WTC11 (cell line): ENCODE results near the gene SHD. TPM values are rescaled to one million over a fixed set of nuclear protein-coding genes. Genes with fewer than 3 reads are reported as not detected.

Experiments used
- ATAC-seq: fragments of 200-7000 bp; cut with Tn5 transposase; 2 replicates; pipeline ENCODE4 v1.10.0; 2021; ENCODE audit warnings: mild to moderate bottlenecking, moderate library complexity
- CTCF ChIA-PET: fragments of 300-600 bp; sonication (Branson Sonifier 250); formaldehyde crosslinking; loops from one replicate; lab custom pipeline; 2021; ENCODE audit warnings: antibody characterized with exemption; lab: Charles Lee
- POLR2A ChIA-PET: fragments of 350-600 bp; sonication (Branson Sonifier 250); formaldehyde crosslinking; loops from one replicate; lab custom pipeline; 2021; ENCODE audit warnings: antibody characterized with exemption; lab: Charles Lee
- DNase-seq: peaks from one replicate; pipeline ENCODE4 v3.0.0; 2021; ENCODE audit warnings: low spot score
- H3K27ac Mint-ChIP-seq: 2 replicates; pipeline ENCODE4 v1.8.0; 2021; ENCODE audit warnings: mixed read lengths
- H3K27me3 Mint-ChIP-seq: 2 replicates; pipeline ENCODE4 v1.8.0; 2021; ENCODE audit warnings: low read depth, mild to moderate bottlenecking, moderate library complexity, mixed read lengths
- H3K36me3 Mint-ChIP-seq: 2 replicates; pipeline ENCODE4 v1.8.0; 2021; ENCODE audit warnings: mixed read lengths
- H3K4me1 Mint-ChIP-seq: 2 replicates; pipeline ENCODE4 v1.8.0; 2022; ENCODE audit warnings: mixed read lengths
- H3K4me3 Mint-ChIP-seq: 2 replicates; pipeline ENCODE4 v1.8.0; 2021; ENCODE audit warnings: mild to moderate bottlenecking, moderate library complexity, mixed read lengths
- H3K9me3 Mint-ChIP-seq: 2 replicates; pipeline ENCODE4 v1.8.0; 2021; ENCODE audit warnings: mixed read lengths
- CBFB ChIP-seq: sonication (generic); formaldehyde crosslinking; IDR thresholded peaks from 2 replicates; pipeline ENCODE4 v1.8.1; 2022; ENCODE audit warnings: mild to moderate bottlenecking, low read depth, missing genetic modification reagents
- E2F5 ChIP-seq: sonication (generic); formaldehyde crosslinking; IDR thresholded peaks from 2 replicates; pipeline ENCODE4 v1.8.1; 2022; ENCODE audit warnings: mild to moderate bottlenecking, moderate library complexity, missing genetic modification reagents
- EMX1 ChIP-seq: fragments of 250-450 bp; sonication (Bioruptor Pico); IDR thresholded peaks from 2 replicates; pipeline ENCODE4 v1.8.0; 2021; ENCODE audit warnings: mild to moderate bottlenecking
- ETV6 ChIP-seq: sonication (generic); formaldehyde crosslinking; IDR thresholded peaks from 2 replicates; pipeline ENCODE4 v1.8.1; 2022; ENCODE audit warnings: mild to moderate bottlenecking, missing genetic modification reagents
- FOXP1 ChIP-seq: sonication (generic); formaldehyde crosslinking; IDR thresholded peaks from 2 replicates; pipeline ENCODE4 v1.8.0; 2022; ENCODE audit warnings: missing genetic modification reagents, mild to moderate bottlenecking, moderate library complexity, borderline replicate concordance
- GTF2I ChIP-seq: fragments of 250-450 bp; sonication (Bioruptor Pico); conservative IDR thresholded peaks from 2 replicates; pipeline ENCODE4 v1.4.0; 2021; ENCODE audit warnings: mild to moderate bottlenecking
- KAT7 ChIP-seq: sonication (generic); formaldehyde crosslinking; IDR thresholded peaks from 2 replicates; pipeline ENCODE4 v1.8.1; 2023; ENCODE audit warnings: missing genetic modification reagents, mild to moderate bottlenecking, borderline replicate concordance
- PRRX2 ChIP-seq: fragments of 250-450 bp; sonication (Bioruptor Pico); IDR thresholded peaks from 2 replicates; pipeline ENCODE4 v1.8.0; 2021; ENCODE audit warnings: mild to moderate bottlenecking
- RELA ChIP-seq: sonication (generic); formaldehyde crosslinking; IDR thresholded peaks from 2 replicates; pipeline ENCODE4 v1.8.1; 2022; ENCODE audit warnings: missing genetic modification reagents, mild to moderate bottlenecking, borderline replicate concordance
- STAT6 ChIP-seq: sonication (generic); formaldehyde crosslinking; conservative IDR thresholded peaks from 2 replicates; pipeline ENCODE4 v1.8.1; 2023; ENCODE audit warnings: mild to moderate bottlenecking, low read depth, missing genetic modification reagents, moderate library complexity
- ZBTB43 ChIP-seq: sonication (generic); formaldehyde crosslinking; IDR thresholded peaks from 2 replicates; pipeline ENCODE4 v1.8.1; 2023; ENCODE audit warnings: mild to moderate bottlenecking, missing genetic modification reagents
- ZNF138 ChIP-seq: sonication (generic); formaldehyde crosslinking; conservative IDR thresholded peaks from 2 replicates; pipeline ENCODE4 v1.8.1; 2022; ENCODE audit warnings: mild to moderate bottlenecking, moderate library complexity, missing genetic modification reagents
- ZNF263 ChIP-seq: sonication (generic); formaldehyde crosslinking; IDR thresholded peaks from 2 replicates; pipeline ENCODE4 v1.8.1; 2022; ENCODE audit warnings: low read depth, mild to moderate bottlenecking, moderate library complexity, missing genetic modification reagents
- total RNA-seq: library from RNA; stranded (reverse); gene quantifications from 3 replicates; pipeline ENCODE4 v1.2.3, GENCODE V29; 2021
- TF ChIP-seq, protein P1 (sequence below): sonication (generic); formaldehyde crosslinking; IDR thresholded peaks from 2 replicates; pipeline ENCODE4 v1.8.0; 2023; ENCODE audit warnings: missing genetic modification reagents
- TF ChIP-seq, protein P2 (sequence below): sonication (generic); formaldehyde crosslinking; IDR thresholded peaks from 2 replicates; pipeline ENCODE4 v1.8.1; 2022; ENCODE audit warnings: low read depth, mild to moderate bottlenecking, moderate library complexity, missing genetic modification reagents, borderline replicate concordance
- TF ChIP-seq, protein P3 (sequence below): sonication (generic); formaldehyde crosslinking; IDR thresholded peaks from 2 replicates; pipeline ENCODE4 v1.8.1; 2022; ENCODE audit warnings: mild to moderate bottlenecking, missing genetic modification reagents, moderate library complexity, borderline replicate concordance
- TF ChIP-seq, protein P4 (sequence below): fragments of 250-450 bp; sonication (Bioruptor Pico); IDR thresholded peaks from 2 replicates; pipeline ENCODE4 v1.9.0; 2021; ENCODE audit warnings: mild to moderate bottlenecking, borderline replicate concordance

The SHD gene
- total RNA-seq, 1 experiment from 2014 or later = 3.4 TPM

DNA sequence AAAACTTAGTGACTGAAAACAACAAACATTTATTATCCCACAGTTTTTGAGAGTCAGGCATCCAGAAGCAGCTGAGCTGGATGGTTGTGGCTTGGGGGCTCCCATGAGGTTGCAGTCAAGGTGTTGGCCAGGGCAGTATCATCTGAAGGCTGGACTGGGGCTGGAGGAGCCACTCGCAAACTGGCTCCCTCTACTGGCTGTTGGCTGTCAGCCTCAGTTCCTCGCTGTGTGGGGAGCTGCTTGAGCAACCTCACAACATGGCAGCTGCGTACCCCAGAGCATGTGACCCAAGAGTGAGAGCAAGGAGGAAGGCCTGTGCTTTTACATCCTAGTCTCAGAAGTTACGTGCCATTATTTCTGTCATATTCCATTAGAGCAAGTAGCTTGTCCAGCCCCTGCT, 22.5 kb upstream of the SHD start:
- Mint-ChIP-seq H3K4me1 (no peaks in the 10 kb centered on the region), H3K36me3 (peaks cover 61% of the 10 kb centered on the region), H3K27ac (no peak overlapping the region), H3K4me3 (no peak overlapping the region), H3K9me3 (peaks cover 13% of the 10 kb centered on the region), H3K27me3 (no peaks in the 10 kb centered on the region)
- no peak for TF ChIP-seq FOXP1 (CRISPR knock-in tag)
- TF ChIP-seq, protein P1, sequence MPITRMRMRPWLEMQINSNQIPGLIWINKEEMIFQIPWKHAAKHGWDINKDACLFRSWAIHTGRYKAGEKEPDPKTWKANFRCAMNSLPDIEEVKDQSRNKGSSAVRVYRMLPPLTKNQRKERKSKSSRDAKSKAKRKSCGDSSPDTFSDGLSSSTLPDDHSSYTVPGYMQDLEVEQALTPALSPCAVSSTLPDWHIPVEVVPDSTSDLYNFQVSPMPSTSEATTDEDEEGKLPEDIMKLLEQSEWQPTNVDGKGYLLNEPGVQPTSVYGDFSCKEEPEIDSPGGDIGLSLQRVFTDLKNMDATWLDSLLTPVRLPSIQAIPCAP (CRISPR knock-in tag) = no peak
- TF ChIP-seq STAT6 = no peak
- ChIA-PET POLR2A (no interaction called here), CTCF (interaction anchor here (0.6 to 5.9 kb wide), 6 partner anchors 10 to 95 kb away, joined by 3 to 46 read pairs (median 4); partner anchors contain the start of genes STAP2 and YJU2)
- no peak for DNase-seq
- peak; percentile 41 for ATAC-seq

GRCh38 chr19:4257025-4257424, 22.0 kb upstream of the SHD start:
- Mint-ChIP-seq H3K27me3 (no peaks in the 10 kb centered on the region), H3K4me1 (no peaks in the 10 kb centered on the region), H3K27ac (no peak overlapping the region), H3K36me3 (peaks cover 57% of the 10 kb centered on the region), H3K9me3 (peaks cover 13% of the 10 kb centered on the region), H3K4me3 (no peak overlapping the region)
- CTCF ChIA-PET = interaction anchor here (0.6 to 5.9 kb wide), 5 partner anchors 10 to 95 kb away, joined by 3 to 46 read pairs (median 4); partner anchors contain the start of genes STAP2 and YJU2
- TF ChIP-seq, protein P2, sequence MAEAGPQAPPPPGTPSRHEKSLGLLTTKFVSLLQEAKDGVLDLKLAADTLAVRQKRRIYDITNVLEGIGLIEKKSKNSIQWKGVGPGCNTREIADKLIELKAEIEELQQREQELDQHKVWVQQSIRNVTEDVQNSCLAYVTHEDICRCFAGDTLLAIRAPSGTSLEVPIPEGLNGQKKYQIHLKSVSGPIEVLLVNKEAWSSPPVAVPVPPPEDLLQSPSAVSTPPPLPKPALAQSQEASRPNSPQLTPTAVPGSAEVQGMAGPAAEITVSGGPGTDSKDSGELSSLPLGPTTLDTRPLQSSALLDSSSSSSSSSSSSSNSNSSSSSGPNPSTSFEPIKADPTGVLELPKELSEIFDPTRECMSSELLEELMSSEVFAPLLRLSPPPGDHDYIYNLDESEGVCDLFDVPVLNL (CRISPR knock-in tag) = no peak
- TF ChIP-seq FOXP1 (CRISPR knock-in tag) = no peak
- no peak for TF ChIP-seq ZBTB43 (CRISPR knock-in tag)
- no peak for TF ChIP-seq ZNF138 (CRISPR knock-in tag)
- TF ChIP-seq, protein P3, sequence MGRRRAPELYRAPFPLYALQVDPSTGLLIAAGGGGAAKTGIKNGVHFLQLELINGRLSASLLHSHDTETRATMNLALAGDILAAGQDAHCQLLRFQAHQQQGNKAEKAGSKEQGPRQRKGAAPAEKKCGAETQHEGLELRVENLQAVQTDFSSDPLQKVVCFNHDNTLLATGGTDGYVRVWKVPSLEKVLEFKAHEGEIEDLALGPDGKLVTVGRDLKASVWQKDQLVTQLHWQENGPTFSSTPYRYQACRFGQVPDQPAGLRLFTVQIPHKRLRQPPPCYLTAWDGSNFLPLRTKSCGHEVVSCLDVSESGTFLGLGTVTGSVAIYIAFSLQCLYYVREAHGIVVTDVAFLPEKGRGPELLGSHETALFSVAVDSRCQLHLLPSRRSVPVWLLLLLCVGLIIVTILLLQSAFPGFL (CRISPR knock-in tag) = no peak
- no peak for TF ChIP-seq E2F5 (CRISPR knock-in tag)
- TF ChIP-seq, protein P4, sequence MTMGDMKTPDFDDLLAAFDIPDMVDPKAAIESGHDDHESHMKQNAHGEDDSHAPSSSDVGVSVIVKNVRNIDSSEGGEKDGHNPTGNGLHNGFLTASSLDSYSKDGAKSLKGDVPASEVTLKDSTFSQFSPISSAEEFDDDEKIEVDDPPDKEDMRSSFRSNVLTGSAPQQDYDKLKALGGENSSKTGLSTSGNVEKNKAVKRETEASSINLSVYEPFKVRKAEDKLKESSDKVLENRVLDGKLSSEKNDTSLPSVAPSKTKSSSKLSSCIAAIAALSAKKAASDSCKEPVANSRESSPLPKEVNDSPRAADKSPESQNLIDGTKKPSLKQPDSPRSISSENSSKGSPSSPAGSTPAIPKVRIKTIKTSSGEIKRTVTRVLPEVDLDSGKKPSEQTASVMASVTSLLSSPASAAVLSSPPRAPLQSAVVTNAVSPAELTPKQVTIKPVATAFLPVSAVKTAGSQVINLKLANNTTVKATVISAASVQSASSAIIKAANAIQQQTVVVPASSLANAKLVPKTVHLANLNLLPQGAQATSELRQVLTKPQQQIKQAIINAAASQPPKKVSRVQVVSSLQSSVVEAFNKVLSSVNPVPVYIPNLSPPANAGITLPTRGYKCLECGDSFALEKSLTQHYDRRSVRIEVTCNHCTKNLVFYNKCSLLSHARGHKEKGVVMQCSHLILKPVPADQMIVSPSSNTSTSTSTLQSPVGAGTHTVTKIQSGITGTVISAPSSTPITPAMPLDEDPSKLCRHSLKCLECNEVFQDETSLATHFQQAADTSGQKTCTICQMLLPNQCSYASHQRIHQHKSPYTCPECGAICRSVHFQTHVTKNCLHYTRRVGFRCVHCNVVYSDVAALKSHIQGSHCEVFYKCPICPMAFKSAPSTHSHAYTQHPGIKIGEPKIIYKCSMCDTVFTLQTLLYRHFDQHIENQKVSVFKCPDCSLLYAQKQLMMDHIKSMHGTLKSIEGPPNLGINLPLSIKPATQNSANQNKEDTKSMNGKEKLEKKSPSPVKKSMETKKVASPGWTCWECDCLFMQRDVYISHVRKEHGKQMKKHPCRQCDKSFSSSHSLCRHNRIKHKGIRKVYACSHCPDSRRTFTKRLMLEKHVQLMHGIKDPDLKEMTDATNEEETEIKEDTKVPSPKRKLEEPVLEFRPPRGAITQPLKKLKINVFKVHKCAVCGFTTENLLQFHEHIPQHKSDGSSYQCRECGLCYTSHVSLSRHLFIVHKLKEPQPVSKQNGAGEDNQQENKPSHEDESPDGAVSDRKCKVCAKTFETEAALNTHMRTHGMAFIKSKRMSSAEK (CRISPR knock-in tag) = no peak
- no peak for TF ChIP-seq EMX1 (CRISPR knock-in tag)
- TF ChIP-seq PRRX2 (CRISPR knock-in tag) = no peak
- no peak for TF ChIP-seq KAT7
- TF ChIP-seq CBFB = no peak
- no peak for TF ChIP-seq RELA (CRISPR knock-in tag)
- TF ChIP-seq ETV6 = no peak
- TF ChIP-seq GTF2I (CRISPR knock-in tag) = no peak
- TF ChIP-seq ZNF263 = no peak
- no peak for DNase-seq
- ATAC-seq = no peak
- POLR2A ChIA-PET = no interaction called here
